Upper lobe of left lung (tissue), 6 donors: ENCODE results near the gene MEGF11. TPM values are rescaled to one million over a fixed set of nuclear protein-coding genes. Genes with fewer than 3 reads are reported as not detected.

Experiments
- ATAC-seq, 2 donors: fragments of 200-7000 bp; cut with Tn5 transposase; one replicate each; pipeline ENCODE4 v1.9.1; 2022; ENCODE audit warnings: mild to moderate bottlenecking in 2 of 2, moderate library complexity in 2 of 2; ENCODE audit not compliant: low FRiP score in 2 of 2
- DNase-seq, 2 donors: peaks; one replicate each; pipeline ENCODE4 v3.0.0-alpha.2; 2019 to 2020
- H3K27ac ChIP-seq, 4 donors: fragments of 200-600 bp; sonication (generic); one replicate each; pipeline ENCODE4 v1.5.1; 2016 to 2019
- H3K27me3 ChIP-seq, 4 donors: fragments of 200-600 bp; sonication (generic); one replicate each; pipeline ENCODE4 v1.5.1; 2017 to 2019
- H3K36me3 ChIP-seq, 4 donors: fragments of 200-600 bp; sonication (generic); one replicate each; pipeline ENCODE4 v1.5.1; 2016 to 2019
- H3K4me1 ChIP-seq, 4 donors: fragments of 200-600 bp; sonication (generic); one replicate each; pipeline ENCODE4 v1.5.1; 2018 to 2019
- H3K4me3 ChIP-seq, 4 donors: fragments of 200-600 bp; sonication (generic); one replicate each; pipeline ENCODE4 v1.5.1; 2017 to 2019; ENCODE audit warnings: mild to moderate bottlenecking in 2 of 4, moderate library complexity in 1 of 4
- H3K9me3 ChIP-seq, 4 donors: fragments of 200-600 bp; sonication (generic); one replicate each; pipeline ENCODE4 v1.5.1; 2018 to 2019
- CTCF ChIP-seq, 6 experiments: fragments of 450-650 bp in 4 of 6; fragments of 200-600 bp in 2 of 6; sonication (generic) in 2 of 6; IDR thresholded peaks; one replicate each; pipeline ENCODE4 v1.5.1; 2016 to 2019; ENCODE audit warnings: antibody characterized with exemption in 6 of 6
- EP300 ChIP-seq, 4 donors: sonication (generic); formaldehyde crosslinking; IDR thresholded peaks; one replicate each; pipeline ENCODE4 v1.5.1; 2017; ENCODE audit warnings: antibody characterized with exemption in 4 of 4, control low read depth in 2 of 4
- POLR2A ChIP-seq, 4 donors: fragments of 450-650 bp; IDR thresholded peaks; one replicate each; pipeline ENCODE4 v1.5.1; 2016 to 2017; ENCODE audit warnings: antibody characterized with exemption in 4 of 4, mild to moderate bottlenecking in 2 of 4
- POLR2AphosphoS5 ChIP-seq, 2 donors: sonication (generic); formaldehyde crosslinking; IDR thresholded peaks; one replicate each; pipeline ENCODE4 v1.5.1; 2017; ENCODE audit warnings: antibody characterized with exemption in 2 of 2
- WGBS, 2 donors: methylation state at CpG; one replicate each; pipeline ENCODE4 v1.1.5; 2017 to 2018; 5-methylcytosine and 5-hydroxymethylcytosine counted together
- total RNA-seq, 6 donors: library from RNA; depleted of rRNA in 4 of 6; stranded (reverse); fragments of >200 nt in 4 of 6; gene quantifications; one replicate each; pipeline versions ENCODE4 v1.1.0 to v1.2.1, GENCODE V29; 2016 to 2021
- donor health status: DM: no; HTN: no; CAD: no; lungs with moderate emphysema.
- donor health status: DM: no; HTN: yes; CAD: no; lungs with severe emphysema.

The MEGF11 gene
- total RNA-seq, 6 donors from 2014 or later, result 1.5 to 4.0 (median 3.5) TPM; not detected in 3

DNA sequence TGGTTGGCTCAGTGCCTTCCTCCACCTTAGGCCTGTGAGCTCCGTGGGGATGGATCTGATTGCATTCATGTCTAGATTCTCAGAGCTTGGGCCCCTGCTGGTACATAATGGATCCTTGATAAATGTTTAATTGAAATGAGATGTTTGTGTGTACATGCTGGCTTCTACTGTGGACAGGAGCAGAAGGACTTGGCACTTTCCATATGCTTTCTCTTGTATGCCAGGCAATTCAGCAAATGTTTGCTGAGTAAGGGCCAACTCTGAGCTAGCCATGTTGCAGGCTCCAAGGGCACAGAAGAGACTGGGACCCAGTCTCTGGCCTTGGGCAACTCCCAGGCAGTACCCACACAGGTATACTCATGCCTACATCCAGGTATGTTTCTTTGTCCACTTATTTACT, 317.3 kb downstream of the MEGF11 start:
- H3K27me3 ChIP-seq, result no peaks in the 10 kb centered on the region
- peaks cover 0 to 6% (median 0%) of the 10 kb centered on the region in 4 donors for H3K4me1 ChIP-seq
- WGBS, 2 donors, result 89 to 100% methylated on average over 1 of the region's 1 CpG
- ATAC-seq (no peak), DNase-seq (no peak)
- H3K36me3 ChIP-seq, result no peaks in the 10 kb centered on the region
- H3K9me3 ChIP-seq, result no peaks in the 10 kb centered on the region
- H3K27ac ChIP-seq, result no peak overlapping the region
- no peak for TF ChIP-seq POLR2A (IDR thresholded peaks at IDR 0.05)
- TF ChIP-seq EP300 (IDR thresholded peaks at IDR 0.05), result no peak
- no peak for TF ChIP-seq CTCF (IDR thresholded peaks at IDR 0.05)
- TF ChIP-seq POLR2AphosphoS5 (IDR thresholded peaks at IDR 0.05), result no peak
- no peak overlapping the region for H3K4me3 ChIP-seq

DNA sequence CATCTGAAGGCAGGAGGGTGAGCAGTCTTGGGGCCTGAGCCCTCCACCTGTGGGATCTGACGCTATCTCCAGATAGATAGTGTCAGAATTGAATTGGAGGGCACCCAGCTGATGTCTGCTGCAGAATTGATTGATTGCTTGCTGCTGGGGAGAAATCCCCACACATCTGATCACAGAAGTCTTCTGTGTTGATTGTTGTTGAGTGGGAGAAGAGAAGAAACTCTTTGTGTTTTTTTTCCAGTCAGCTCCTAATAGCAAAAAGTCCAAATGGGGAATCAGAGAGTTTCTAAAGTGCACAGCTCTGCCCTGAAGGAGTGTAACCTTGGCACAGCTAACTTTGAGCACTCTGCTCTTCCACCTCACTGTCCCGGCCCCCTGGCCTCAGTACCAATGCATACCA, 318.2 kb downstream of the MEGF11 start:
- Histone ChIP-seq H3K27ac (no peak overlapping the region), H3K27me3 (no peaks in the 10 kb centered on the region), H3K4me1 (peaks cover 0 to 5% (median 0%) of the 10 kb centered on the region in 4 donors), H3K36me3 (no peaks in the 10 kb centered on the region), H3K9me3 (no peaks in the 10 kb centered on the region), H3K4me3 (no peak overlapping the region)
- 73 to 89% methylated on average over 2 of the region's 2 CpGs for WGBS, 2 donors
- TF ChIP-seq CTCF (IDR thresholded peaks at IDR 0.05) (no peak), EP300 (IDR thresholded peaks at IDR 0.05) (no peak), POLR2A (IDR thresholded peaks at IDR 0.05) (no peak), POLR2AphosphoS5 (IDR thresholded peaks at IDR 0.05) (no peak)
- no peak for ATAC-seq
- DNase-seq, result no peak

DNA sequence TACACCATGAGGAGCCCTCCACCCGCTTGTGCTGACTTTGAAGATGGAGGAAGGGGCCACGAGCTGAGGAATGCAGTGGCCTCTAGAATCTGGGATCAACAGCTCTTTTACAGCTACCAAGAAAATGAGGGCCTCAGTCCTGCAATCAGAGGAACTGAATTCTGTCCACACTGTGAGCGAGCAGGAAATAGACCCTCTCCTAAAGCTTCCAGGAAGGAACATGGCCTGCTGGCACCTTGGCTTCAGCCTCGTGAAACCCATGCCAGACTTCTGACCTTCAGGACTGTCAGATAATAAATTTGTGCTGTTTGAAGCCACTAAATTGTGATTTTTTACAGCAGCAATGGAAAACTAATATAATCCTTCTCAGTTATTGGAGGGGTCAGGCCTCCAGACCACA, 322.3 kb downstream of the MEGF11 start:
- Histone ChIP-seq H3K36me3 (no peaks in the 10 kb centered on the region), H3K9me3 (no peaks in the 10 kb centered on the region), H3K27me3 (no peaks in the 10 kb centered on the region), H3K4me3 (no peak overlapping the region), H3K27ac (no peak overlapping the region), H3K4me1 (no peaks in the 10 kb centered on the region)
- no peak for TF ChIP-seq POLR2A (IDR thresholded peaks at IDR 0.05)
- TF ChIP-seq CTCF (IDR thresholded peaks at IDR 0.05), result no peak
- TF ChIP-seq EP300 (IDR thresholded peaks at IDR 0.05), result no peak
- TF ChIP-seq POLR2AphosphoS5 (IDR thresholded peaks at IDR 0.05), result no peak
- WGBS, 2 donors, result 79% methylated on average over 4 of the region's 4 CpGs
- ATAC-seq, result no peak
- DNase-seq, result no peak

- Histone ChIP-seq H3K4me1 (no peaks in the 10 kb centered on the region), H3K27me3 (no peaks in the 10 kb centered on the region), H3K9me3 (no peaks in the 10 kb centered on the region), H3K27ac (no peak overlapping the region), H3K36me3 (no peaks in the 10 kb centered on the region), H3K4me3 (no peak overlapping the region)
- WGBS, 2 donors, result 85 to 89% methylated on average over 4 to 6 of the region's 6 CpGs
- ATAC-seq (no peak), DNase-seq (peak in 1 of 2 donors; percentile 61)
- TF ChIP-seq CTCF (IDR thresholded peaks at IDR 0.05) (no peak), POLR2AphosphoS5 (IDR thresholded peaks at IDR 0.05) (no peak), POLR2A (IDR thresholded peaks at IDR 0.05) (no peak), EP300 (IDR thresholded peaks at IDR 0.05) (no peak)
Observed at GRCh38 chr15:65930134-65930533, 323.4 kb downstream of the MEGF11 start.

GRCh38 chr15:65929573-65929972, 324.0 kb downstream of the MEGF11 start:
- no peaks in the 10 kb centered on the region for H3K4me1 ChIP-seq
- ATAC-seq (no peak), DNase-seq (peak in 1 of 2 donors; percentile 40)
- H3K4me3 ChIP-seq, result no peak overlapping the region
- H3K36me3 ChIP-seq, result no peaks in the 10 kb centered on the region
- no peaks in the 10 kb centered on the region for H3K27me3 ChIP-seq
- WGBS, 2 donors, result 78 to 89% methylated on average over 4 to 7 of the region's 7 CpGs
- no peaks in the 10 kb centered on the region for H3K9me3 ChIP-seq
- no peak for TF ChIP-seq POLR2AphosphoS5 (IDR thresholded peaks at IDR 0.05)
- no peak for TF ChIP-seq CTCF (IDR thresholded peaks at IDR 0.05)
- no peak for TF ChIP-seq POLR2A (IDR thresholded peaks at IDR 0.05)
- no peak for TF ChIP-seq EP300 (IDR thresholded peaks at IDR 0.05)
- H3K27ac ChIP-seq, result no peak overlapping the region
